Endothelial cell of umbilical vein (primary cell): ENCODE measurements around the gene UQCRFS1. TPM values are rescaled to one million over a fixed set of nuclear protein-coding genes. Genes with fewer than 3 reads are reported as not detected.
"Not testable (repeated sequence)": the region's sequence is repeated elsewhere in the genome, so short reads cannot be mapped to it uniquely, and the experiment has no call there.

Source experiments
- BruUV-seq: library from RNA; stranded (reverse); fragments of 400-500 nt; replicated peaks from 2 replicates; lab custom pipeline; 2021; lab: Mats Ljungman, UMichigan
- CTCF ChIA-PET: fragments of 300-600, 350-600 bp; sonication (Branson Sonifier 250); formaldehyde crosslinking; loops from one replicate; lab custom pipeline; 2021; ENCODE audit warnings: antibody characterized with exemption, inconsistent platforms; lab: Charles Lee
- POLR2A ChIA-PET: fragments of 300-600, 350-600 bp; sonication (Branson Sonifier 250); formaldehyde crosslinking; loops from one replicate; lab custom pipeline; 2021; ENCODE audit warnings: antibody characterized with exemption, inconsistent platforms; lab: Charles Lee
- DNase-seq: peaks from one replicate; pipeline ENCODE4 v3.0.0-alpha.2; 2011; ENCODE audit warnings: low read depth, low spot score
- FAIRE-seq: peaks from 2 replicates; lab custom pipeline; 2011; peaks lifted over from hg19 to GRCh38; lab: Jason Lieb, UNC
- H2AFZ ChIP-seq: 2 replicates; pipeline ENCODE4 v1.6.0; 2012; ENCODE audit warnings: low read depth, low read length, control low read depth, inconsistent platforms
- H3K27ac ChIP-seq: 2 replicates; pipeline ENCODE4 v1.5.1; 2011; ENCODE audit warnings: low read depth, mild to moderate bottlenecking, control low read depth, low read length, moderate library complexity; ENCODE audit not compliant: insufficient read depth
- H3K27me3 ChIP-seq, 2 experiments: 2 replicates each; pipeline versions ENCODE4 v1.6.0 to v1.6.1; 2011; ENCODE audit warnings: low read length in 2 of 2, mixed read lengths in 1 of 2; ENCODE audit not compliant: control insufficient read depth in 2 of 2, insufficient read depth in 2 of 2
- H3K36me3 ChIP-seq, 2 experiments: 2 replicates in 1 of 2; 3 replicates in 1 of 2; pipeline ENCODE4 v1.5.1; 2011; ENCODE audit warnings: low read length in 2 of 2, mild to moderate bottlenecking in 1 of 2, moderate library complexity in 1 of 2; ENCODE audit not compliant: control insufficient read depth in 2 of 2, insufficient read depth in 2 of 2; ENCODE audit errors: extremely low read depth in 1 of 2
- H3K4me1 ChIP-seq: 3 replicates; pipeline ENCODE4 v1.5.1; 2011; ENCODE audit warnings: mild to moderate bottlenecking, low read length; ENCODE audit not compliant: control insufficient read depth, insufficient read depth; ENCODE audit errors: extremely low read depth
- H3K4me2 ChIP-seq: 2 replicates; pipeline ENCODE4 v1.6.1; 2011; ENCODE audit warnings: low read length, control low read depth, mixed read lengths; ENCODE audit not compliant: insufficient read depth
- H3K4me3 ChIP-seq, 3 experiments: fragments of 200-600 bp in 1 of 3; sonication (generic), shearing (Covaris generic) in 1 of 3; replicated peaks in 1 of 3; 2 replicates each; pipeline ENCODE4 v1.5.1; 2011 to 2016; ENCODE audit warnings: control low read depth in 3 of 3, low read length in 3 of 3, mild to moderate bottlenecking in 2 of 3, inconsistent platforms in 1 of 3, low read depth in 1 of 3, moderate library complexity in 1 of 3; ENCODE audit not compliant: insufficient read depth in 1 of 3
- H3K79me2 ChIP-seq: 2 replicates; pipeline ENCODE4 v1.6.0; 2012; ENCODE audit warnings: low read length, inconsistent platforms; ENCODE audit not compliant: control insufficient read depth, insufficient read depth
- H3K9ac ChIP-seq: replicated peaks from 2 replicates; pipeline ENCODE3; 2011; ENCODE audit warnings: low read length, control low read depth; ENCODE audit not compliant: insufficient read depth; ENCODE audit errors: extremely low read depth
- H3K9me1 ChIP-seq: replicated peaks from 3 replicates; pipeline ENCODE4 v1.6.0; 2011; ENCODE audit warnings: mild to moderate bottlenecking, low read length; ENCODE audit not compliant: control insufficient read depth, insufficient read depth; ENCODE audit errors: extremely low read depth
- H3K9me3 ChIP-seq: replicated peaks from 2 replicates; pipeline ENCODE4 v1.5.1; 2012; ENCODE audit warnings: low read length, inconsistent platforms; ENCODE audit not compliant: control insufficient read depth, insufficient read depth
- H4K20me1 ChIP-seq: replicated peaks from 2 replicates; pipeline ENCODE3; 2011; ENCODE audit warnings: mild to moderate bottlenecking, low read length; ENCODE audit not compliant: control insufficient read depth, insufficient read depth; ENCODE audit errors: extremely low read depth
- EZH2 ChIP-seq: IDR thresholded peaks from 2 replicates; pipeline ENCODE4 v1.6.1; 2012; ENCODE audit warnings: borderline replicate concordance, low read depth, mild to moderate bottlenecking, moderate library complexity, low read length, inconsistent platforms; ENCODE audit not compliant: severe bottlenecking
- FOS ChIP-seq: IDR thresholded peaks from 2 replicates; pipeline ENCODE4 v1.6.1; 2011; ENCODE audit warnings: mild to moderate bottlenecking, low read length, moderate library complexity, borderline replicate concordance; ENCODE audit not compliant: insufficient read depth
- GATA2 ChIP-seq: IDR thresholded peaks from 2 replicates; pipeline ENCODE4 v1.7.0; 2011; ENCODE audit warnings: low read depth, mild to moderate bottlenecking, moderate library complexity, mixed read lengths, low read length; ENCODE audit not compliant: insufficient read length, insufficient read depth
- JUN ChIP-seq: IDR thresholded peaks from 2 replicates; pipeline ENCODE4 v1.6.1; 2011; ENCODE audit warnings: borderline replicate concordance, low read depth; ENCODE audit not compliant: insufficient read length, insufficient read depth
- MYC ChIP-seq: IDR thresholded peaks from one replicate; pipeline ENCODE4 v1.6.1; 2011; ENCODE audit warnings: mild to moderate bottlenecking, low read depth, low read length
- POLR2A ChIP-seq: IDR thresholded peaks from 2 replicates; pipeline ENCODE4 v1.6.1; 2012; ENCODE audit warnings: low read depth, mild to moderate bottlenecking, control low read depth, low read length
- POLR2AphosphoS5 ChIP-seq: IDR thresholded peaks from 2 replicates; pipeline ENCODE4 v1.6.1; 2012; ENCODE audit warnings: low read depth, mild to moderate bottlenecking, control low read depth, low read length, moderate library complexity; ENCODE audit not compliant: insufficient read depth
- dilution Hi-C: fragments of 300-500 bp; cut with MboI; formaldehyde crosslinking; loops from one replicate; pipeline ENCODE4 v1.15.0; 2019; ENCODE audit warnings: low sequenced_read_pairs; ENCODE audit not compliant: extremely low pct_ligation_motif_present
- intact Hi-C: fragments of 100-400 bp; cut with micrococcal nuclease; formaldehyde crosslinking; loops from one replicate; pipeline ENCODE4 v1.10.0; 2022
- polyA plus RNA-seq, 4 experiments: library from polyadenylated mRNA; depleted of rRNA in 3 of 4; stranded (reverse) in 3 of 4; unstranded in 1 of 4; fragments of >200 nt; gene quantifications; 2 replicates each; pipeline versions ENCODE4 v1.2.1 to v1.2.3, GENCODE V29; 2011 to 2012; ENCODE audit warnings: missing spikeins in 1 of 4
- total RNA-seq: library from RNA; stranded (reverse); gene quantifications from 2 replicates; pipeline ENCODE4 v1.2.3, GENCODE V29; 2021
- TF ChIP-seq, protein P1 (sequence below): IDR thresholded peaks from 2 replicates; pipeline ENCODE4 v1.6.1; 2011; ENCODE audit not compliant: insufficient read depth, insufficient read length
- TF ChIP-seq, protein P2 (sequence below), 2 donors: IDR thresholded peaks; 1 replicate in 1 of 2; 2 replicates in 1 of 2; pipeline ENCODE4 v1.5.1; 2011; ENCODE audit warnings: low read length in 2 of 2, mild to moderate bottlenecking in 2 of 2, moderate library complexity in 2 of 2, control low read depth in 1 of 2, inconsistent platforms in 1 of 2, low read depth in 1 of 2; ENCODE audit not compliant: insufficient read depth in 1 of 2; ENCODE audit errors: extremely low read depth in 1 of 2

The UQCRFS1 gene
- total and polyA plus RNA-seq, 2 donors (not counting 3 experiments of a cell fraction or from before 2014, with no cell fraction given), result 28.2 to 33.8 TPM

DNA sequence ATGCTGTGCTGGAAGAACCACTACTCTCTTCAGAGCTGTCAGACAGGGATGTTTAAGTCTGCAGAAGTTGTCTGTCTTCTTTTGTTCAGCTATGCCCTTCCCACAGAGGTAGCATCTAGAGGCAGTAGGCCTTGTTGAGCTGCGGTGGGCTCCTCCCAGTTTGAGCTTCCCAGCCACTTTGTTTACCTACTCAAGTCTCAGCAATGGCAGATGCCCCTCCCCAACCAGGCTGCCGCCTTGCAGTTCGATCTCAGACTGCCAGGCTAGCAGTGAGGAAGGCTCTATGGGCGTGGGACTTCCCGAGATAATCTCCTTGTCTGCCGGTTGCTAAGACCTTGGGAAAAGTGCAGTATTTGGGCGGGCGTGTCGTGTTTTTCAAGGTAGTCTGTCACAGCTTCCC is 42.1 kb upstream of the UQCRFS1 start:
- H4K20me1 ChIP-seq, result no peaks in the 10 kb centered on the region
- no TSS peak for BruUV-seq
- no peak for FAIRE-seq
- no peak overlapping the region for H3K9ac ChIP-seq
- dilution Hi-C loops, result no loop called here
- DNase-seq, result no peak
- intact Hi-C loops, result no loop called here
- H3K4me2 ChIP-seq, result no peak overlapping the region
- H3K4me1 ChIP-seq, result no peaks in the 10 kb centered on the region
- POLR2A ChIA-PET, result no interaction called here
- TF ChIP-seq JUN, result no peak
- TF ChIP-seq, protein P1, sequence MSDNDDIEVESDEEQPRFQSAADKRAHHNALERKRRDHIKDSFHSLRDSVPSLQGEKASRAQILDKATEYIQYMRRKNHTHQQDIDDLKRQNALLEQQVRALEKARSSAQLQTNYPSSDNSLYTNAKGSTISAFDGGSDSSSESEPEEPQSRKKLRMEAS, result no peak
- TF ChIP-seq MYC, result no peak
- TF ChIP-seq, protein P2, sequence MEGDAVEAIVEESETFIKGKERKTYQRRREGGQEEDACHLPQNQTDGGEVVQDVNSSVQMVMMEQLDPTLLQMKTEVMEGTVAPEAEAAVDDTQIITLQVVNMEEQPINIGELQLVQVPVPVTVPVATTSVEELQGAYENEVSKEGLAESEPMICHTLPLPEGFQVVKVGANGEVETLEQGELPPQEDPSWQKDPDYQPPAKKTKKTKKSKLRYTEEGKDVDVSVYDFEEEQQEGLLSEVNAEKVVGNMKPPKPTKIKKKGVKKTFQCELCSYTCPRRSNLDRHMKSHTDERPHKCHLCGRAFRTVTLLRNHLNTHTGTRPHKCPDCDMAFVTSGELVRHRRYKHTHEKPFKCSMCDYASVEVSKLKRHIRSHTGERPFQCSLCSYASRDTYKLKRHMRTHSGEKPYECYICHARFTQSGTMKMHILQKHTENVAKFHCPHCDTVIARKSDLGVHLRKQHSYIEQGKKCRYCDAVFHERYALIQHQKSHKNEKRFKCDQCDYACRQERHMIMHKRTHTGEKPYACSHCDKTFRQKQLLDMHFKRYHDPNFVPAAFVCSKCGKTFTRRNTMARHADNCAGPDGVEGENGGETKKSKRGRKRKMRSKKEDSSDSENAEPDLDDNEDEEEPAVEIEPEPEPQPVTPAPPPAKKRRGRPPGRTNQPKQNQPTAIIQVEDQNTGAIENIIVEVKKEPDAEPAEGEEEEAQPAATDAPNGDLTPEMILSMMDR (IDR thresholded peaks at IDR 0.05; ENCODE audit: extremely low read depth in 1 of 2, insufficient read depth in 1 of 2, low read depth in 1 of 2, low read length in 2 of 2), result no peak
- no peak for TF ChIP-seq EZH2
- TF ChIP-seq FOS, result no peak
- no peak for TF ChIP-seq GATA2
- TF ChIP-seq POLR2AphosphoS5, result no peak
- TF ChIP-seq POLR2A, result no peak
- CTCF ChIA-PET, result no interaction called here
- H3K36me3 ChIP-seq, result no peaks in the 10 kb centered on the region
- no peak overlapping the region for H3K27ac ChIP-seq
- H3K27me3 ChIP-seq, result no peaks in the 10 kb centered on the region
- H3K9me1 ChIP-seq, result no peaks in the 10 kb centered on the region
- H2AFZ ChIP-seq, result no peak overlapping the region
- no peaks in the 10 kb centered on the region for H3K9me3 ChIP-seq
- no peak overlapping the region for H3K4me3 ChIP-seq
- H3K79me2 ChIP-seq, result no peaks in the 10 kb centered on the region

DNA sequence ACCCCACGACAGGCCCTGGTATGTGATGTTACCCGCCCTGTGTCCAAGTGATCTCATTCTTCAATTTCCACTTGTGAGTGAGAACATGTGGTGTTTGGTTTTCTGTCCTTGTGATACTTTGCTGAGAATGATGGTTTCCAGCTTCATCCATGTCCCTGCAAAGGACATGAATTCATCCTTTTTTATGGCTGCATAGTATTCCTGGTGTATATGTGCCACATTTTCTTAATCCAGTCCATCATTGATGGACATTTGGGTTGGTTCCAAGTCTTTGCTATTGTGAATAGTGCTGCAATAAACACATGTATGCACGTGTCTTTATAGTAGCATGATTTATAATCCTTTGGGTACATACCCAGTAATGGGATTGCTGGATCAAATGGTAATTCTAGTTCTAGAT is 36.8 kb upstream of the UQCRFS1 start:
- H3K9me1 ChIP-seq, CTCF ChIA-PET, BruUV-seq, H3K4me1 ChIP-seq, DNase-seq, intact Hi-C loops, H3K4me2 ChIP-seq, H3K27ac ChIP-seq, H3K9me3 ChIP-seq, H3K36me3 ChIP-seq, H3K9ac ChIP-seq, H3K79me2 ChIP-seq, POLR2A ChIA-PET, H4K20me1 ChIP-seq, dilution Hi-C loops, H2AFZ ChIP-seq, H3K27me3 ChIP-seq, FAIRE-seq, H3K4me3 ChIP-seq: not testable (repeated sequence)
